ENCODE measurements around the gene SLC6A5.

DNA sequence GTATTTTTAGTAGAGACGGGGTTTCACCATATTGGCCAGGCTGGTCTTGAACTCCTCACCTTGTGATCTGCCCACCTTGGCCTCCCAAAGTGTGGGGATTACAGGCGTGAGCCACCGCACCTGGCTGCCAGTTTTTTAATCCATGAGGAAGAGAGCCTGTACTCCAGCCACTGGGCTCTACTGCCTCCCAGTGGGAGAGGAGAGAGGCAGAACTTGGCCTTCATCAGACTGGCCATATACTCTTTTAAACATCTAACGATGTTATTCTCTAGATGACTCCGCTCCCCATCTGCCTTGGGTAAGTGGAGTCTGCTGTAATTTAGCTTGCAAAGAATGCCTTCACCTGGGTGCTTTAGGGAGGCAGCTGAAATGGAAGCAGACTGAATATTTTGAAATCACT, 34.6 kb downstream of the SLC6A5 start:
- TF ChIP-seq, protein P1, sequence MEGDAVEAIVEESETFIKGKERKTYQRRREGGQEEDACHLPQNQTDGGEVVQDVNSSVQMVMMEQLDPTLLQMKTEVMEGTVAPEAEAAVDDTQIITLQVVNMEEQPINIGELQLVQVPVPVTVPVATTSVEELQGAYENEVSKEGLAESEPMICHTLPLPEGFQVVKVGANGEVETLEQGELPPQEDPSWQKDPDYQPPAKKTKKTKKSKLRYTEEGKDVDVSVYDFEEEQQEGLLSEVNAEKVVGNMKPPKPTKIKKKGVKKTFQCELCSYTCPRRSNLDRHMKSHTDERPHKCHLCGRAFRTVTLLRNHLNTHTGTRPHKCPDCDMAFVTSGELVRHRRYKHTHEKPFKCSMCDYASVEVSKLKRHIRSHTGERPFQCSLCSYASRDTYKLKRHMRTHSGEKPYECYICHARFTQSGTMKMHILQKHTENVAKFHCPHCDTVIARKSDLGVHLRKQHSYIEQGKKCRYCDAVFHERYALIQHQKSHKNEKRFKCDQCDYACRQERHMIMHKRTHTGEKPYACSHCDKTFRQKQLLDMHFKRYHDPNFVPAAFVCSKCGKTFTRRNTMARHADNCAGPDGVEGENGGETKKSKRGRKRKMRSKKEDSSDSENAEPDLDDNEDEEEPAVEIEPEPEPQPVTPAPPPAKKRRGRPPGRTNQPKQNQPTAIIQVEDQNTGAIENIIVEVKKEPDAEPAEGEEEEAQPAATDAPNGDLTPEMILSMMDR (IDR thresholded peaks at IDR 0.05; ENCODE audit: low read length), result no peak
- no peak for TF ChIP-seq EZH2 (IDR thresholded peaks at IDR 0.05; ENCODE audit: borderline replicate concordance, low read length)

All from OCI-LY1 (cell line).